Hepatocyte (in vitro differentiated cells): ENCODE results near the gene TPRN.

Source experiments
- CTCF ChIP-seq: fragments of 200-600 bp; sonication (generic); IDR thresholded peaks from 2 replicates; pipeline ENCODE4 v1.5.1; 2016; ENCODE audit warnings: antibody characterized with exemption, mild to moderate bottlenecking; ENCODE audit not compliant: poor library complexity
- EZH2 ChIP-seq: fragments of 200-600 bp; sonication (generic); IDR thresholded peaks from 2 replicates; pipeline ENCODE4 v1.6.1; 2016; ENCODE audit warnings: antibody characterized with exemption, mild to moderate bottlenecking, borderline replicate concordance

GRCh38 chr9:137206602-137207001 is 6.1 kb upstream of the TPRN start:
- TF ChIP-seq CTCF: no peak
- no peak for TF ChIP-seq EZH2
